BLaER1 treated with 17β-estradiol and CSF1 and Interleukin-3, amounts not matched to agents 10 nM and 100 nM (cell line): Measurements from ENCODE around the gene PTPN9.
"Not testable (repeated sequence)": the region's sequence is repeated elsewhere in the genome, so short reads cannot be mapped to it uniquely, and the experiment has no call there.

Experiments used
- H3K27ac ChIP-seq, 11 experiments: shearing (Covaris generic); formaldehyde crosslinking; 2 replicates each; pipeline ENCODE4 v1.8.1; 2022
- H3K27me3 ChIP-seq, 11 experiments: shearing (Covaris generic); formaldehyde crosslinking; 2 replicates each; pipeline ENCODE4 v1.8.1; 2022
- H3K36me3 ChIP-seq, 11 experiments: shearing (Covaris generic); formaldehyde crosslinking; 2 replicates each; pipeline ENCODE4 v1.8.1; 2022
- H3K4me1 ChIP-seq, 10 experiments: shearing (Covaris generic); formaldehyde crosslinking; 2 replicates each; pipeline ENCODE4 v1.8.1; 2022
- H3K4me2 ChIP-seq, 11 experiments: shearing (Covaris generic); formaldehyde crosslinking; 2 replicates each; pipeline ENCODE4 v1.8.1; 2022
- H3K4me3 ChIP-seq, 10 experiments: shearing (Covaris generic); formaldehyde crosslinking; 2 replicates each; pipeline ENCODE4 v1.8.1; 2022
- H3K9ac ChIP-seq, 11 experiments: shearing (Covaris generic); formaldehyde crosslinking; 2 replicates each; pipeline ENCODE4 v1.8.1; 2022
- H3K9me3 ChIP-seq, 11 experiments: shearing (Covaris generic); formaldehyde crosslinking; replicated peaks in 1 of 11; 2 replicates each; pipeline ENCODE4 v1.8.1; 2022
- H4K20me1 ChIP-seq, 11 experiments: shearing (Covaris generic); formaldehyde crosslinking; 2 replicates each; pipeline ENCODE4 v1.8.1; 2022
- Cebpa-rat ChIP-seq, 11 experiments: shearing (Covaris generic); IDR thresholded peaks; 2 replicates each; pipeline ENCODE4 v1.8.1; 2022

PTPN9 gene

DNA sequence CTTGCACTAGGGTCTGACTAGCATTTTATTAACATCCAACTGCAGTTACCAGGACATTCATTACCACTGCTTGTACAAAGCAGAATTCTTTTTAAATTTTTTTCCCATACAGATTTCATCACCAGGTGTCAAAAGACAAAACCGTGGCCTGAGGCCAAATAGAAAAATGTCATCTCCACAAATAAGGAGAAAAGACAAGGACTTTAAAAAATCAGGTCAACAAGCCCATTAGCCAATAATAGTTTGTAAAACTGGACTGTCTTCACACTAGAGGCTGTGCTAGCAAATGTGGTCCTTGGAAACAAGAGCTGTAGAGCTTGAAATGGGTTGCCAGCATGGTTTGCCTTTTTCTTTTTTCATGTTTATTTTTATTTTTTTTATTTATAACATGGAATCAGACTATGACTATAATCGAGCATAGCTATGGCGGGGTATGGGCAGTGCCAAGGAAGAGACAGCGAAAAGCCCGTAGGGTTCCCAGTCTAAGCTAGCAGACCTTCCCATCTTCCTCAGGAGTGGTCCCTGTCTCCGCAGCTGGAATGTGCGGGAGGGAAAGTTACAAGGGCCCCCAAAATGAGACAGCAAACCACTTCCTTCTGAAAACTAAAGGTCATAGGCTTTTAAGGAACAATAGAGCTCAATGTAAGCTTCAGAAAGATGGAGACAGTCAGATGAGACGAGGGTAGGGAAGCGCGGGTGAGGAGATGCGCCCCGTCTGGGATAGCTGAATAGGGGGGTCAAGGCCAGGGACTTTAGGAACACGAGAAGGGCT lies 1.5 kb downstream of the PTPN9 start:
- peak overlapping the region; percentile 93 to 98 (median 97) for H3K27ac ChIP-seq
- H3K4me1 ChIP-seq, result peaks cover 31 to 54% (median 46%) of the 10 kb centered on the region in 10 experiments
- peak overlapping the region; percentile 75 to 95 (median 87) for H3K4me2 ChIP-seq

DNA sequence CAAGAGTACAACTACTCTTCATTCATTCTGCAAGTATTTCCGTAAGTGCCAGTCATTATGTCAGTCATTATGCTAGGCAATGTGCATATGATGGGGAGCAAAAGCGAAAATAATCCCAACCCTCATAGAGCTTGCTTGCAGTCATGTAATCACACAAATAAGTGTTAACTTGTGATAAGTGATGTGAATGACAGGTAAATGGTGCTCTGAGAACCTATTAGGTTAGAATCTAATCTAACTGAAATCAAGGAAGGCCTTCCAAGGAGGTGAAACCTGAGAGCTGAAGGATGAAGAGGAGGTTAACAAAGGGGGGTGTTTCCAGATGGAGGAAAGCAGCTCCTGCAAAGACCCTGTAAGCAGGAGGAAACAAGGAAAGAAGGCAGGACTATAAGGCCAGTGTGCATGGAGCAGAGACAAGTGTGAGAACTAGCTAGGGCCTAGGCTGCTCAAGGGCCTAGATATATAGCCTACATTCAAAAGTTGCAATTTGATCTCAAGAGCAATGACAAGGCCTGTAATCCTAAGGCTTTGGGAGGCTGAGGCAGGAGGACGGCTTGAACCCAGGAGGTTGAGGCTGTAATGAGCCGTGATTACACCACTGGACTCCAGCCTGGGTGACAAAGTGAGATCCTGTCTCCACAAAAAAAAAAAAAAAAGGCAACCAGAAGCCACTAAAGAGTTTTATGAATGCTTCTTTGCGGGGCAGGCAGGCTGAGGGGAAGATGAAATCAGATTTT lies 5.3 kb downstream of the PTPN9 start:
- Histone ChIP-seq H3K27me3 (no peaks in the 10 kb centered on the region), H3K4me1 (peaks cover 22 to 67% (median 39%) of the 10 kb centered on the region in 10 experiments), H3K27ac (no peak overlapping the region), H3K4me2 (peak overlapping the region in 8 of 11 experiments; percentile 4 to 60 (median 26); a peak in 10 of 22 replicates), H3K9ac (no peak overlapping the region), H4K20me1 (peaks cover 47 to 90% (median 86%) of the 10 kb centered on the region in 11 experiments), H3K9me3 (no peaks in the 10 kb centered on the region), H3K36me3 (peaks cover 23 to 65% (median 50%) of the 10 kb centered on the region in 11 experiments), H3K4me3 (no peak overlapping the region)
- no peak for TF ChIP-seq Cebpa-rat (IDR thresholded peaks at IDR 0.05)

More for the DNA sequence above, 1.5 kb downstream of the PTPN9 start:
- no peak for TF ChIP-seq Cebpa-rat (IDR thresholded peaks at IDR 0.05)
- Histone ChIP-seq H3K9ac (peak overlapping the region; percentile 96 to 99 (median 97)), H4K20me1 (peaks cover 39 to 59% (median 49%) of the 10 kb centered on the region in 11 experiments), H3K9me3 (no peaks in the 10 kb centered on the region), H3K4me3 (peak overlapping the region; percentile 76 to 100 (median 98)), H3K27me3 (no peaks in the 10 kb centered on the region), H3K36me3 (peaks cover 0 to 27% (median 17%) of the 10 kb centered on the region in 11 experiments; a peak in 16 of 22 replicates)

DNA sequence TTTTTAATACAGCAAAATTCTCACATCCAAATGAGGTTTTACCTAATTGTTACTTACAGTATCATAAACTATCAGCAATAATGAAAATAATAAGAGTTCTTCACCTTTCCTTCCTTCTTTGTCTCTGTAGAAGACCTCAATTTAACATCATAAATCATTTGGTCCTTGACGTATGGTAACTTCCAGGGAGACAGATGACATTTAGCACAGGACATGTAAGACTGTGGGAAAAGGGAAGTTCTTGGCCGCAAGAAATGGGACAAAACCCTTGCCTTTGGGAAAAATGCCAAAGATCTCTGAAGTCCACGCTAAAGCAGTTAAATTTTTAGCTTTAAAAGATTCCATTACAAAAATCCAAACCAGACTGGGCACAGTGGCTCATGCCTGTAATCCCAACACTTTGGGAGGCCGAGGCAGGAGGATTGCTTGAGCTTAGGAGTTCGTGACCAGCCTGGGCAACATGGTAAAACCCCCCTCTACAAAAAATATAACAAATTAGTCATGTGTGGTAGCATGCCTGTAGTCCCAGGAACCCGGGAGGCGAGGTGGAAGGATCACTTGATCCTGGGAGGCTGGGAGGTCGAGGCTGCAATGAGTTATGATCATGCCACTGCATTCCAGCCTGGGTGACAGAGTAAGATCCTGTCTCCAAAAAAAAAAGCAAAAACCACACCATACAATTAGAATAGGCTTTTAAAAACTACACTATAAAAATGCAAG lies 8.8 kb downstream of the PTPN9 start:
- no peak overlapping the region for H3K9ac ChIP-seq
- no peak overlapping the region for H3K27ac ChIP-seq
- peaks cover 42 to 98% (median 96%) of the 10 kb centered on the region in 11 experiments for H4K20me1 ChIP-seq
- no peaks in the 10 kb centered on the region for H3K9me3 ChIP-seq
- H3K27me3 ChIP-seq, result no peaks in the 10 kb centered on the region
- no peak overlapping the region for H3K4me3 ChIP-seq
- peak overlapping the region in 2 of 11 experiments; percentile 30 to 57; a peak in 3 of 22 replicates for H3K4me2 ChIP-seq
- H3K36me3 ChIP-seq, result peaks cover 31 to 81% (median 65%) of the 10 kb centered on the region in 11 experiments
- no peak for TF ChIP-seq Cebpa-rat (IDR thresholded peaks at IDR 0.05)
- H3K4me1 ChIP-seq, result peaks cover 4 to 48% (median 20%) of the 10 kb centered on the region in 10 experiments

DNA sequence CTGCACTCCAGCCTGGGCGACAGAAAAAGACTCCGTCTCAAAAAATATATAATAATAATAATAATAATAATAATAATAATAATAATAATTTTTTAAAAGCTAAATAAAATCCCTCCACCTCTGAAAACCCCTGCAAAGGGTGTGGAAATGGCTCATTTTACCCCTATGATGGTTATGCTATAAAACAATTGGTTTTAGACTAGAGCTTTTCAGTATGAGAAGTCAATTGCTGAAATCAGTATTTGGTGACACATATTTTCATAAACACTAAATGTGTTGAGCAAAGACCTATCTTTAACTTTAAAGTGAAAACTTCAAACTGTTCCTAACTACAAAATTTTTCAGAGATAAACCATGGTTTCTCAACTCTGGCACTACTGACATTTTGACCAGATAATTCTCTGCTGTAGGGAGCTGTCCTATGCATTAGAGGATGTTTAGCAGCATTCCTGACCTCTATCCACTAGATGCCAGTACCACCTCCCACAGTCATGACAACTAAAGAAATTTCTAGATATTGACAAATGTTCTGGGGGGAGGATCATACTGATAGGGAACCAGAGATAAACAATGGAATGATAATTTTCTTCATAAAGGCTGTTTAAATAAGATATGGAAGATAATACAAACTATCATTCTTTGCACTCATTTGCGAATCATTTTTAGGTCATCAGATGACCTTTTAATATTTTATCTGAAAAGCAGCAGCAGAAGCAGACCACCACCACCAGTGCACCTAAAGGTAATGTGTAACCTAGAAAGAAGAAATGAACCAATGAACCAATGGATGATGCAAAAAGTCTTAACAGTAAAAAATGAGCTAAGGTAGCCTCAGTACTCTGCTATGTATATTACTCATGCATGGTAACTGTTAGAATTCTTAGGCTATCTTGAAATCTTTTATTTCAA lies 13.8 kb downstream of the PTPN9 start:
- Histone ChIP-seq H3K9me3 (peaks cover 0 to 9% (median 5%) of the 10 kb centered on the region in 11 experiments; a peak in 4 of 22 replicates), H3K27ac (no peak overlapping the region), H3K36me3 (peaks cover 33 to 95% (median 65%) of the 10 kb centered on the region in 11 experiments), H3K4me2 (no peak overlapping the region), H3K4me1 (peaks cover 0 to 9% (median 0%) of the 10 kb centered on the region in 10 experiments; a peak in 6 of 20 replicates), H3K9ac (no peak overlapping the region), H3K4me3 (no peak overlapping the region), H3K27me3 (no peaks in the 10 kb centered on the region), H4K20me1 (peaks cover 27 to 100% (median 85%) of the 10 kb centered on the region in 11 experiments; a peak in 20 of 22 replicates)
- no peak for TF ChIP-seq Cebpa-rat (IDR thresholded peaks at IDR 0.05)

DNA sequence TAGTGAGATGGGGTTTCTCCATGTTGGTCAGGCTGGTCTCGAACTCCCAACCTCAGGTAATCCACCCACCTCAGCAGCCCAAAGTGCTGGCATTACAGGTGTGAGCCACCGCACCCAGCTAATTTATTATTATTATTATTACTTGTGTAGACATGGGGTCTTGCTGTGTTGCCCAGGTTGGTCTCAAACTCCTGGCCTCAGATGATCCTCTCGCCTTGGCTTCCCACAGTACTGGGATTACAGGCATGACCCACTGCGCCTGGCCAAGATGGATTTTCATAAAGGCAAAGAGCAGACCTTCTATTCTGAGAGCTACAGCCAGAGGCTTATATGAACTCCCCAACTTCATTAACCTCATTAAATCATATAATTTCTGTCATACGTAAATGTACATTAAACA lies 17.2 kb downstream of the PTPN9 start:
- no peak overlapping the region for H3K9ac ChIP-seq
- H4K20me1 ChIP-seq, result peaks cover 19 to 82% (median 62%) of the 10 kb centered on the region in 11 experiments; a peak in 19 of 22 replicates
- H3K27me3 ChIP-seq, result no peaks in the 10 kb centered on the region
- no peak overlapping the region for H3K27ac ChIP-seq
- no peaks in the 10 kb centered on the region for H3K4me1 ChIP-seq
- H3K9me3 ChIP-seq, result peaks cover 0 to 16% (median 10%) of the 10 kb centered on the region in 11 experiments; a peak in 7 of 22 replicates
- H3K4me2 ChIP-seq, result no peak overlapping the region
- TF ChIP-seq Cebpa-rat (IDR thresholded peaks at IDR 0.05), result no peak
- peaks cover 16 to 76% (median 50%) of the 10 kb centered on the region in 11 experiments; a peak in 20 of 22 replicates for H3K36me3 ChIP-seq
- H3K4me3 ChIP-seq, result no peak overlapping the region

DNA sequence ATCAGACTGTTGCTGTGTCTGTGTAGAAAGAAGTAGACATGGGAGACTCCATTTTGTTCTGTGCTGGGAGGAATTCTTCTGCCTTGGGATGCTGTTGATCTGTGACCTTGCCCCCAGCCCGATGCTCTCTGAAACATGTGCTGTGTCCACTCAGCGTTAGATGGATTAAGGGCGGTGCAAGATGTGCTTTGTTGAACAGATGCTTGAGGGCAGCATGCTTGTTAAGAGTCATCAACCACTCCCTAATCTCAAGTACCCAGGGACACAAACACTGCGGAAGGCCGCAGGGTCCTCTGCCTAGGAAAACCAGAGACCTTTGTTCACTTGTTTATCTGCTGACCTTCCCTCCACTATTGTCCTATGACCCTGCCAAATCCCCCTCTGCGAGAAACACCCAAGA lies 19.8 kb downstream of the PTPN9 start:
- not testable (repeated sequence) for H3K27me3 ChIP-seq, H3K4me3 ChIP-seq, H3K27ac ChIP-seq, H3K4me1 ChIP-seq, H3K9ac ChIP-seq, H3K4me2 ChIP-seq
- Histone ChIP-seq H3K36me3 (peaks cover 14 to 66% (median 45%) of the 10 kb centered on the region in 11 experiments; a peak in 20 of 22 replicates), H3K9me3 (peaks cover 0 to 16% (median 10%) of the 10 kb centered on the region in 11 experiments; a peak in 7 of 22 replicates), H4K20me1 (peaks cover 14 to 82% (median 62%) of the 10 kb centered on the region in 11 experiments; a peak in 19 of 22 replicates)

DNA sequence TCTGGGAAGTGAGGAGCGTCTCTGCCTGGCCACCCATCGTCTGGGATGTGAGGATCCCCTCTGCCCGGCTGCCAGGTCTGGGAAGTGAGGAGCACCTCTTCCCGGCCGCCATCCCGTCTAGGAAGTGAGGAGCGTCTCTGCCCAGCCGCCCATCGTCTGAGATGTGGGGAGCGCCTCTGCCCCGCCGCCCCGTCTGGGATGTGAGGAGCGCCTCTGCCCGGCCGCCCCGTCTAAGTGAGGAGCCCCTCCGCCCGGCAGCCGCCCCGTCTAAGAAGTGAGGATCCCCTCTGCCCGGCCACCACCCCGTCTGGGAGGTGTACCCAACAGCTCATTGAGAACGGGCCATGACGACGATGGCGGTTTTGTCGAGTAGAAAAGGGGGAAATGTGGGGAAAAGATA lies 20.2 kb downstream of the PTPN9 start:
- H3K9ac ChIP-seq, H3K27me3 ChIP-seq, H3K4me3 ChIP-seq, H3K4me2 ChIP-seq, H3K27ac ChIP-seq, H3K4me1 ChIP-seq: not testable (repeated sequence)
- peaks cover 0 to 16% (median 10%) of the 10 kb centered on the region in 11 experiments; a peak in 7 of 22 replicates for H3K9me3 ChIP-seq
- H4K20me1 ChIP-seq, result peaks cover 14 to 82% (median 62%) of the 10 kb centered on the region in 11 experiments; a peak in 19 of 22 replicates
- H3K36me3 ChIP-seq, result peaks cover 14 to 63% (median 42%) of the 10 kb centered on the region in 11 experiments; a peak in 20 of 22 replicates
